ENCODE data around the gene ADCY9. TPM values are rescaled to one million over a fixed set of nuclear protein-coding genes. Genes with fewer than 3 reads are reported as not detected.

The ADCY9 gene
- total RNA-seq, 4 donors from 2014 or later = 6.3 to 22.3 (median 11.2) TPM

GRCh38 chr16:4123616-4124300 lies 7.5 kb upstream of the ADCY9 start:
- no peak for DNase-seq
- TF ChIP-seq CTCF (IDR thresholded peaks at IDR 0.05) (no peak), POLR2A (IDR thresholded peaks at IDR 0.05) (no peak)
- intact Hi-C loops (cut with DNase I) = no loop called here
- no peak overlapping the region for H3K4me3 ChIP-seq
- peaks cover 0 to 30% (median 0%) of the 10 kb centered on the region in 4 donors for H3K27me3 ChIP-seq
- H3K27ac ChIP-seq = no peak overlapping the region
- no peaks in the 10 kb centered on the region for H3K9me3 ChIP-seq
- no peaks in the 10 kb centered on the region for H3K36me3 ChIP-seq
- H3K4me1 ChIP-seq = no peaks in the 10 kb centered on the region
- WGBS, 2 donors = 58 to 66% methylated on average over 10 to 16 of the region's 16 CpGs

- Histone ChIP-seq H3K9me3 (no peaks in the 10 kb centered on the region), H3K4me1 (peaks cover 7 to 16% (median 8%) of the 10 kb centered on the region in 3 donors), H3K27me3 (peaks cover 0 to 41% (median 0%) of the 10 kb centered on the region in 4 donors), H3K27ac (no peak overlapping the region), H3K36me3 (no peaks in the 10 kb centered on the region), H3K4me3 (no peak overlapping the region)
- WGBS, 2 donors = 68 to 88% methylated on average over 4 of the region's 4 CpGs
- TF ChIP-seq POLR2A (IDR thresholded peaks at IDR 0.05) (no peak), CTCF (IDR thresholded peaks at IDR 0.05) (no peak)
- intact Hi-C loops (cut with DNase I) = no loop called here
- DNase-seq = no peak
These were observed 3.9 kb upstream of the ADCY9 start for GRCh38 chr16:4120176-4120575.

GRCh38 chr16:4117250-4117578 lies 972 bp upstream of the ADCY9 start:
- no peak for TF ChIP-seq POLR2A (IDR thresholded peaks at IDR 0.05)
- TF ChIP-seq CTCF (IDR thresholded peaks at IDR 0.05) = no peak
- Histone ChIP-seq H3K4me3 (peak overlapping the region in 3 of 4 donors; percentile 46 to 74 (median 64)), H3K4me1 (peaks cover 17 to 46% (median 35%) of the 10 kb centered on the region in 3 donors), H3K9me3 (no peaks in the 10 kb centered on the region), H3K36me3 (no peaks in the 10 kb centered on the region), H3K27me3 (peaks cover 0 to 34% (median 0%) of the 10 kb centered on the region in 4 donors), H3K27ac (peak overlapping the region in 3 of 4 donors; percentile 83 to 90 (median 86))
- intact Hi-C loops (cut with DNase I) = no loop called here
- no peak for DNase-seq
- WGBS, 2 donors = 84 to 86% methylated on average over 10 to 12 of the region's 12 CpGs

- no peak for DNase-seq
- TF ChIP-seq POLR2A (IDR thresholded peaks at IDR 0.05) = no peak
- TF ChIP-seq CTCF (IDR thresholded peaks at IDR 0.05) = no peak
- H3K4me1 ChIP-seq = peaks cover 19 to 58% (median 43%) of the 10 kb centered on the region in 3 donors
- H3K36me3 ChIP-seq = no peaks in the 10 kb centered on the region
- peak overlapping the region; percentile 46 to 74 (median 64) for H3K4me3 ChIP-seq
- H3K27me3 ChIP-seq = peaks cover 0 to 34% (median 0%) of the 10 kb centered on the region in 4 donors
- peak overlapping the region in 3 of 4 donors; percentile 62 to 90 (median 79) for H3K27ac ChIP-seq
- WGBS, 2 donors = no CpG with 5 or more reads among the region's 71 CpGs
- intact Hi-C loops (cut with DNase I) = no loop called here
- no peaks in the 10 kb centered on the region for H3K9me3 ChIP-seq
These were observed 308 bp downstream of the ADCY9 start for GRCh38 chr16:4115949-4116318.

- Histone ChIP-seq H3K9me3 (no peaks in the 10 kb centered on the region), H3K4me3 (peak overlapping the region; percentile 46 to 74 (median 64)), H3K27ac (peak overlapping the region; percentile 42 to 90 (median 70)), H3K36me3 (no peaks in the 10 kb centered on the region), H3K4me1 (peaks cover 19 to 64% (median 48%) of the 10 kb centered on the region in 3 donors), H3K27me3 (peaks cover 0 to 34% (median 0%) of the 10 kb centered on the region in 4 donors)
- 0 to 18% methylated on average over 1 to 16 of the region's 75 CpGs for WGBS, 2 donors
- DNase-seq = no peak
- TF ChIP-seq CTCF (IDR thresholded peaks at IDR 0.05) (peak in 1 of 6 experiments; percentile 7), POLR2A (IDR thresholded peaks at IDR 0.05) (no peak)
- intact Hi-C loops (cut with DNase I) = no loop called here
These were observed 863 bp downstream of the ADCY9 start for GRCh38 chr16:4115209-4115948.

Measured in esophagus squamous epithelium (tissue), 5 donors.